GM21717 (cell line): ENCODE measurements around the gene ATP6V0D1.

Experiments
- ATAC-seq: cut with Tn5 transposase; IDR thresholded peaks from one replicate; pipeline ENCODE4 v1.9.1; 2021; ENCODE audit warnings: mild to moderate bottlenecking, moderate library complexity; ENCODE audit not compliant: unreplicated experiment

Gene ATP6V0D1

GRCh38 chr16:67394155-67395104, 86.5 kb downstream of the ATP6V0D1 start:
- ATAC-seq, result no peak

GRCh38 chr16:67393788-67394154, 87.2 kb downstream of the ATP6V0D1 start:
- no peak for ATAC-seq

- ATAC-seq, result no peak
Observed at GRCh38 chr16:67393111-67393787, 87.7 kb downstream of the ATP6V0D1 start, which contains the start of gene TPPP3. TSS of gene TPPP3 (minus strand) at chr16:67393498. CDS start at chr16:67391111, 2,387 bp downstream.

- ATAC-seq, result no peak
Observed at GRCh38 chr16:67392301-67393059, 88.5 kb downstream of the ATP6V0D1 start.

GRCh38 chr16:67391424-67392300, 89.3 kb downstream of the ATP6V0D1 start:
- no peak for ATAC-seq

GRCh38 chr16:67390816-67391423, 90.0 kb downstream of the ATP6V0D1 start:
- no peak for ATAC-seq

GRCh38 chr16:67389911-67390815, 90.8 kb downstream of the ATP6V0D1 start:
- ATAC-seq, result no peak

- ATAC-seq, result no peak
Observed at GRCh38 chr16:67388591-67388990, 92.4 kb downstream of the ATP6V0D1 start.

GRCh38 chr16:67388191-67388590, 92.8 kb downstream of the ATP6V0D1 start:
- no peak for ATAC-seq
